Measurements from ENCODE around the gene IGDCC3.

GRCh38 chr15:65304381-65305149 is 73.2 kb downstream of the IGDCC3 start, which contains the start of gene RNU5B-1:
- TF ChIP-seq CTCF (IDR thresholded peaks at IDR 0.05; ENCODE audit: low read depth, low read length) (peak; percentile 89), POLR2A (IDR thresholded peaks at IDR 0.05; ENCODE audit: extremely low read depth, insufficient read length) (peak; percentile 99)

Data from NB4 (cell line).